Right ventricle myocardium superior (tissue), 1 donor: ENCODE results near the gene YIF1A. TPM values are rescaled to one million over a fixed set of nuclear protein-coding genes. Genes with fewer than 3 reads are reported as not detected.
A peak's percentile ranks its signal among the peaks of the same experiment; 100 is the strongest.
"Not testable (repeated sequence)": the region's sequence is repeated elsewhere in the genome, so short reads cannot be mapped to it uniquely, and the experiment has no call there.

Experiments
- ATAC-seq: fragments of 200-7000 bp; cut with Tn5 transposase; one replicate; pipeline ENCODE4 v1.9.1; 2020; ENCODE audit warnings: mild to moderate bottlenecking; ENCODE audit not compliant: poor library complexity
- DNase-seq: peaks from one replicate; pipeline ENCODE4 v3.0.0-alpha.2; 2020
- intact Hi-C: fragments of 100-400 bp; cut with DNase I; formaldehyde crosslinking; loops from one replicate; pipeline ENCODE4 v1.11.2; 2022
- total RNA-seq: library from RNA; stranded (reverse); fragmentation: NEBNext Ultra II Directional; extraction: Animal tissue kit (Norgen Biotek cat#: 25700); gene quantifications from one replicate; pipeline ENCODE4 v1.2.1, GENCODE V29; 2021
- donor health status: DM: no; HTN: yes; CAD: no; lungs with severe emphysema.

Gene YIF1A
- total RNA-seq, 1 donor from 2014 or later, result 38.4 TPM

DNA sequence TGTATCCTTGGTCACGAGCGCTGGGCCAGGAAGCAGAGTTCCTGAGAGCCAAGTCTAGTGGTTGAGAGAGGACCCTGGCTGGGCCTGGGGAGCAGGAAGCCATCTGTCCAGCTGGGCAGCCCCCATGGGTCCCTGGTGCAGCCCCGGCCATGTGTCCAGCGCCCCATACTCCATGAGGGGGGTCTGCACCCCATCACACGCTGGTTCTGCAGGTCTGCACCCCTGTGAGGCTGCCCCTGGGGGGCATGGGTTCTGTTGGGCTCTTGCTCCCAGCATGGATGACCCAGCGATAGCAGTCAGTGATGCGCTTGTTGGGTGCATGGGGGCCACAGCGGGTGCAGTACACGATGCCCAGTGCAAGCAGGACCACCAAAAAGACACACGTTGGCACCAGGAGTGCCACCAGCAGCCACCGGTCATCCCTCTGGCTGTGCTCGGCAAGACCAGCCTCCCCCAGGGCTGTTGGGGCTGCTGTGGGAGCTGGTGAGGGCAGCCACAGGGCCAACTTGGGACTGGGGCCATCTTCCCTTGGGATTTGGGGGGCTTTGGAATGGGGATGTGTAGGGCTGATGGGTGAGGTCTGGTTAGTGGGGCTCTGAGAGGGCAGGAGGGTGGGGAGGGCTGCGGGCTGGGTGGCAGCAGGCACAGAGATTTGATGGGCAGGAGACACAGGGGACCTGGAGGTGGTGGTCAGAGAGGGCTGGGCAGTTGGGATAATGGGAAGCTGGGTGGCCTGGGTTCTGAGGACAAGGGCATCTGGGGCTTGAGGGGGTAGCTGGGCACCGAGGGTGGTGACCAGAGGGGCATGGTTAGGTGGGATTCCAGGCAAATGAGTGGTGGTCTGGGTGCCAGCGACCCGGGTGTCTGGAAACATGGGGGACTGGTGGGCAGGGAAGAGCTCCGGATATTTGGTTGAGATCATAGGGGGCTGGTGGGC lies 25.9 kb upstream of the YIF1A start:
- no peak for DNase-seq
- no peak for ATAC-seq
- intact Hi-C loops, result loop anchor here (10.0 kb wide), 1 partner anchor 70 kb away; no protein-coding TSS in a partner anchor

DNA sequence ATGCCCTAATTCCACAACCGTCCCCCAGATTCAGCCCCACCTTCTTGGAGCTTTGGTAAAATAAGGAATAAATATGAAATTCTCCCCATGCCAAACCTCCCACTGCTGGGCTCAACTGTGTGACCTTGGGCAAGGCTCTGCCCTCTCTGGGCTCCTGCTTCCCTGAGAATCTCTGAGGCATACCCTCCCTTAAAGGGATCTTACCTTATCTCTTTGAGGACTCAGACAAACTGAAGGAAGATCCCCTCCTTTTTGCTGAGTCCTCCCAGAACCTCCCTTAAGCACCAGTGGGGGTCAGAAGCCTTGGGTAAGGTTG lies 25.2 kb upstream of the YIF1A start:
- no peak for ATAC-seq
- intact Hi-C loops, result loop anchor here (10.0 kb wide), 1 partner anchor 71 kb away; no protein-coding TSS in a partner anchor
- no peak for DNase-seq

DNA sequence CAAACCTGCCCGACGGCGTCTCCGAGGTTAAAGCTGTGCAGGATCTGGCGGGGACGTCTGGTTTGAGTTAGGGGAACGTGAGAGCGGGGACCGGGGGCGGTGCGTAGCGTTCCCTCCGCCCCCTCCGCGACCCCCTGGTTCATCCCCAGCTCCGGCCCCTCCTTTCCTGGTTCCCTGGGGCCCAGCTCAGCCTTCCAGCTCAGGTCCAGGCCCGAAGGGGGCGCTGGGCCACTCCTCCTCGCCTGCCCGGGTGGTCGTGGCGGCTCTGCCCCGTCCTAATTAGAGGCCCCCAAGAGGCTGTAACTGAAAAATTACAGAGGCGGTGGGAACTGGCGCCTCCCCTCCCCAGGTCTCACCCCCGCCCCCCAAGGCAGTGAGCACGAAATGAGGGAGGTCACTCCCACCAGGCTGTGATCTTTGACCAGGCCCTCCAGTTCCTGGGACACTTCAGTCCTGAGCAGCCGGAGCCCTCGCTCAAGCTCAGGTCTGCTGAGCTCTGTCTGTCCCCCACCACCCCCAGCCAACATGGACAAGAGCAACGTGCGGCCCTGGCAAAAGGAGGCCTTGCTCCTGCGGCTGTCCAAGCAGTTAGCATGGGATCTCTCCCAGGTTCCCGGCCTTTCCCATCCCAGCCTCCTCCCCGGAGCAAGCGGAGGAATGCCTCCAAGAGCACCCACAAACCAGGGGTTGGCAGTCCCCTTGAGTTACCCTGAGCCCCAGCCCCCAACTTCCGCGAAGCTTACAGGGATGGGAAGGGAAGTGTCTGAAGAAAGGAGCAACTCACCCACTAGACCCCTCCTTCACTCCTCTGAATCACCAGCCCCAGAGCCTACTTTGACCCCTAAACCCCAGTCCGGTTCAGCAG lies 24.6 kb upstream of the YIF1A start:
- intact Hi-C loops, result loop anchor here (10.0 kb wide), 1 partner anchor 71 kb away; no protein-coding TSS in a partner anchor
- DNase-seq, result peak; percentile 67
- ATAC-seq, result no peak

DNA sequence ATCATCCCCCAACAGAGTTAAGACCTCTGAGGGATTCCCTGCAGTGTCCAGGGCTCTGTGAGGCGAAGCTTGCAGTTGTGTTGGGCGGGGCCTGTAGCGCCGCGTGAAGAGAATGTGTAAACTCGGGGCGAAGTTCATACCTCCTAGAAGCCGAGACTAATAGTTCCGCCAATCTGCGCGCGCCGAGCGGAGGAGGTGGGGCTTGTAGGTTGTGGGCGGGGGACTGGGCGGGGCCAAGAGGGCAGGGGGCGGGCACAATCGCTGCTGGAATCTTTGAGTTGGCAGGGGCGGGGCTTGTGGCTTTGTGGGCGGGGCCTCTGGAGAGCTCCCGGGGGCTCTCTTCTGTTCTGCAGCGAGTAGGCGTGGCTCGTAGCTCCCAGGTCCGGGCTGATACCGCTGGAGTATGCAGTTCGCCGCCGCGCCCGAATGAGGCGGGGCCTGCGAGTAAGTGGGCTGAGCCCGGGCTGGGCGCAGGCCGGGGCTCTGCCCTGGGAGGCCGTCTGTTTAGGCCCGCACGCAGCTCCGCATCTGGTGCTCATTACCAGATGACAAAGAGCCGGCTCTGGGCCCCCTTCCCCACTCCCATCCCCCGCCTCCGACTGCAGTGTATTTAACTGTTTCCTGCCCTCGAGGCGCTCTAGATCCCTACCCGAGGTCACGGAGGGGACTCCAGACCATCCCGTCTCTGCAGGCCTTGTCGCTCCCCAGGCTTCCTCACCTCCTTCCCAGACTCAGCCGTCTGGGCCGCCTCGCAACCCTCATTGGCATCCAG lies 23.8 kb upstream of the YIF1A start:
- intact Hi-C loops, result loop anchor here (10.0 kb wide), 1 partner anchor 72 kb away; no protein-coding TSS in a partner anchor

DNA sequence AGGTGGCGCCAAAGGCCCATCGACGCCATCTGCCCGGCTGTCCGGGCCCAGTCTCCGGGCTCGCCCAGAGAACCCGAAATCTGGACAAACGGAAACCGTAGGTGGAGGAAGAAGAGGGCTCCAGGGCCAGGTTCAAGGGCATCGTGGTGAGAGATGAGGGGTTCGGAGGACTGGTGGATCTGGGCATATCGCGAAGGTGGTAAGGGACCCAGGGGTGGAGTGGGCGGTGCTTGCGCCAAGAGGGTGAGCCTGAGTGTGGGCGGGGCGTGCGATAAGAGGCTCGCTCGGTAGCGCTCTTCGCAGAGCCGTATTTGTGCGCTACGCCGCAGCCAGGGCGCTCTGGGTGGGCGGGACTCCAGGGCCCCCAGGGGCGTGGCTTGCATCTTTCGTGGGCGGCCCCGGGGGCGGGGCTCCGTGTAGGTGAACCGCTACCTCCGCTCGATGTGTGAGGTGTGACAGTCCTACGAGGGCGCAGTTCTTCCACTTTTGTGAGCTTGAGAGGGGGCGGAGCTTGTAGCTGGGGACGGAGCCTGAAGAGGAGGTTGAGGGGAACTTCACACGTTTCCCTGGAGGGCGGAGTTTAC lies 23.1 kb upstream of the YIF1A start:
- ATAC-seq (peak; percentile 84), DNase-seq (peak; percentile 96)
- intact Hi-C loops, result loop anchor here (2.0 to 10.0 kb wide), 2 partner anchors 17 to 73 kb away; no protein-coding TSS in a partner anchor

More for the DNA sequence above, 23.8 kb upstream of the YIF1A start:
- ATAC-seq (peak; percentile 82), DNase-seq (peak; percentile 100)

DNA sequence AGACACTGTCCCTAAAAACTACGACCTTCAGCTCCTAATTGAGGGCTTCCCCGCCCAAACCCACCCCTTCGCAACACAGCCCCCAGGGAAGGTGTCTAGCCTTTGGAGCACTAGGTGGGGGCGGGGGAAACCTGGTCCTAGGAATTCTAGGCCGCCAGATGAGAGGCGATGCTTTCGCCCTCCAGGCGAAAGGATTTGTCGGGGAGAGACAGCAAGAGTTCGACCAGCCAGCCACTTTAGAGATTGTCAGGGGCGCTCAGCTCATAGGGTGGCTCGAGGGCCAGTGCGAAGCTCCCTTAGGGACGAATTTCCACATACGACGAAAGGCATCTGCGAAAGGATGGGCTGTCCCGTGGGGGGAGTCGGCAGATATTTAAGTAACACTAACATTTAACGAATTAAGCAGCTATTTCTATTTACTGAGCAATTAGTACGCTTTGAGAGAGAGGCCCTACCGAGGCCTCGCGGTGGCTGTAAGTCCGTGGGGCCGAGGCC lies 22.6 kb upstream of the YIF1A start:
- intact Hi-C loops, result loop anchor here (2.0 to 10.0 kb wide), 2 partner anchors 17 to 73 kb away; no protein-coding TSS in a partner anchor
- DNase-seq (no peak), ATAC-seq (no peak)

DNA sequence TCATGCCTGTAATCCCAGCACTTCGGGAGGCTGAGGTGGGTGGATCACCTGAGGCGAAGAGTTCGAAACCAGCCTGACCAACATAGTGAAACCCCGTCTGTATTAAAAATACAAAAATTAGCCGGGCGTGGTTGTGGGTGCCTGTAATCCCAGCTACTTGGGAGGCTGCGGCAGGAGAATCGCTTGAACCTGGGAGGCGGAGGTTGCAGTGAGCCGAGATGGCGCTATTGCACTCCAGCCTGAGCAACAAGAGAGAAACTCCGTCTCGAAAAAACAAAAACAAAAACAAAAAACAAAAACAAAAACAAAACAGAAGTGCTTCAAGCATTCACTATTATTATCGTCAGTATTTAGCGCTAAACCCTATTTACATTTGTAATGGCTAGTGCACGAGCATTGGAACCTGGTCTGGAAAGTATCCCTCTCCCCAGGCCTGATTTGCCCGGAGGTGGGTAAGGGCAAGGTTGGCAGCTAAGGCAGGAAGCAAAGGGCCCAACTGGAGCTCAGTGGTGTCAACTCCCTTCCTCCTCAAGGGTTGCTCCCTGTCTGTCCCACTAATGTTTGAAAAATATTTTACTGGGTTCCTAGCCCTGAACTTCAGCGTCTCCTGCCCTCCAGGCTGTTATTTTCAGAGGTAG lies 22.0 kb upstream of the YIF1A start:
- not testable (repeated sequence) for ATAC-seq, DNase-seq
- intact Hi-C loops, result loop anchor here (2.0 to 10.0 kb wide), 2 partner anchors 18 to 74 kb away; no protein-coding TSS in a partner anchor

DNA sequence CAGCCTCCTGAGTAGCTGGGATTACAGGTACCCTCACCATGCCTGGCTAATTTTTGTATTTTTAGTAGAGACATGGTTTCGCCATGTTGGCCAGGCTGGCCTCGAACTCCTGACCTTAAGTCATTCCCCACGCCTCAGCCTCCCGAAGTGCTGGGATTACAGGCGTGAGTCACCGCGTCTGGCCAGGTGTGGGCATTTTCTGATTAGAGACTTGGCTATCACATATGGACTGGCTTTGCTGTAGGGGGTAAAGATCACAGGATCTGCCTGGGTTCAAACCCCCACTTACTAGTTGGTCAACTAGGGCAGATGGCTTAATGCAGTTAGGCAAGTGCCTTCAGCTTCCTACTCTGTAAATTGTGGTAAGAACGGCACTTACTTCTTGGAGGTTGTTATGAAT lies 21.4 kb upstream of the YIF1A start:
- DNase-seq (no peak), ATAC-seq (no peak)
- intact Hi-C loops, result loop anchor here (2.0 to 10.0 kb wide), 2 partner anchors 18 to 74 kb away; no protein-coding TSS in a partner anchor

DNA sequence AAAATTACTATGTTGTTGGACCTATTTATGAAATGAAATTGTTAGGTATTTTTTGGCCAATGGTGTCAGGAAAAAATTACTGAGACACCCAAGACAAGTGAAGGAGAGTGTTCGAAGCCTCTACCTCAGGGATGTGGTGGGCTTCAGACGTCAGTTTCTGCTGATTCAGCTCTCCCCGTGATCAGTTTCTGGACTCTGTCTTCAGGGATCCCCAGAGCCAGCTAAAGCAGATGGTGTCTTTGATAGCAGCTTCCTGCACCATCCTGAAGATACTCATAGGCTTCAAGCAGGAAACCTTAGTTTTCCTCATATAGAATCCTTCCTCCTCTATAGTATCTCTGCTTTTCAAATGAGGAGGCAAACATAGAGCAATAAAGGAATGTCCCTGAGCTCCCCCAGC lies 20.5 kb upstream of the YIF1A start:
- ATAC-seq (no peak), DNase-seq (no peak)
- intact Hi-C loops, result no loop called here

DNA sequence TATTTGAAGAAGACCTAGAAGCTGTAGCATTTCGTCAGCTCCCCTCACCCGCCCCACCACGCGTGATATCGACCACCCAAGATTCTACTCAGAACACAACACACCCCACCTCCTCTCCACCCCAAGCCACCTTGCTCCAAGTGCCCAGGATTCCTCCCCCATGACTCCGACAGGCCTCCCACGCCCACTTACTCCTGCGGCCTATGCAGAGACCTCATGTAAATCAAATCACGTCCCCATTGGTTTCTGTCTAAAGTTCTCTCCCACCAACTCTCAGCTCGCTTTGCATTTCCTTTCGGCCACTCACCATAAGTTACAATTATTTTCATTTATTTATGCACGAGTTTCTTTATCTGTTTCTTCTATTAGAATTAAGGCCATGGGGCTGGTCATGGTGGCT lies 13.7 kb upstream of the YIF1A start:
- ATAC-seq (no peak), DNase-seq (no peak)
- intact Hi-C loops, result no loop called here

DNA sequence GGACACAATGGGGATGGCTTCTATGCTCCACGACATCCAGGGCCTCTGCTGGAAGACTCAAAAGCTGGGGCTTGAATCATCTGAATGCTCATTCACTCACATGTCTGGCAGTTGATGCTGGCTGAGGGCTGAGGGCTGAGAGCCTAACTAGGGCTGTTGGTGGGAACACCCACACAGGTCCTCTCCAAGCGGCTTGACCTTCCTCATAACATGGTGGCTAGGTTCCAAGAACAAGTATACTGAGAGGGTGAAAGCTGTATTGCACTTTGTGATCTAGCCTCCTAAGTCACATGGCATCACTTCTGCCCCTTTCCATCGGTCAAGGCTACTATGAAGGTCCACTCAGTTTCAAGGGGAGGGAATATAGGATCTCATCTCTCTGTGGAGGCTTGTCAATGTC lies 10.2 kb upstream of the YIF1A start:
- ATAC-seq (peak; percentile 70), DNase-seq (no peak)
- intact Hi-C loops, result no loop called here

DNA sequence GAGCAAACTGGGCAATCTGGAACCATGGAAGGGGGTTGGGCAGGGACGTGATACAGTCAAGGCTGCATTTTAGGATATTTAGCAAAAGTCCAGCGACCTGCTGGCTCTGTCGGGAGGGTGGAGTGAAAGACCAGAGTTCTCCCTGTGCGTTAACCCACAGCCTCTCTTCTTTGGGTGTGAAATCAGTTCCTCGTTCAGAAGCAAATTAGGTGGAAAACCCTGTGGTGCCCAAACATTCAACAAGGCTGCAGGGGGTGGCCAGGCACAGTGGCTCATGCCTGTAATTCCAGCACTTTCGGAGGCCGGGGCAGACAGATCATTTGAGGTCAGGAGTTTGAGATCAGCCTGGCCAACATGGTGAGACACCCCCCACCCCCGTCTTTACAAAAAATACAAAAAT lies 8.7 kb upstream of the YIF1A start:
- intact Hi-C loops, result no loop called here
- ATAC-seq, result no peak
- DNase-seq, result no peak

DNA sequence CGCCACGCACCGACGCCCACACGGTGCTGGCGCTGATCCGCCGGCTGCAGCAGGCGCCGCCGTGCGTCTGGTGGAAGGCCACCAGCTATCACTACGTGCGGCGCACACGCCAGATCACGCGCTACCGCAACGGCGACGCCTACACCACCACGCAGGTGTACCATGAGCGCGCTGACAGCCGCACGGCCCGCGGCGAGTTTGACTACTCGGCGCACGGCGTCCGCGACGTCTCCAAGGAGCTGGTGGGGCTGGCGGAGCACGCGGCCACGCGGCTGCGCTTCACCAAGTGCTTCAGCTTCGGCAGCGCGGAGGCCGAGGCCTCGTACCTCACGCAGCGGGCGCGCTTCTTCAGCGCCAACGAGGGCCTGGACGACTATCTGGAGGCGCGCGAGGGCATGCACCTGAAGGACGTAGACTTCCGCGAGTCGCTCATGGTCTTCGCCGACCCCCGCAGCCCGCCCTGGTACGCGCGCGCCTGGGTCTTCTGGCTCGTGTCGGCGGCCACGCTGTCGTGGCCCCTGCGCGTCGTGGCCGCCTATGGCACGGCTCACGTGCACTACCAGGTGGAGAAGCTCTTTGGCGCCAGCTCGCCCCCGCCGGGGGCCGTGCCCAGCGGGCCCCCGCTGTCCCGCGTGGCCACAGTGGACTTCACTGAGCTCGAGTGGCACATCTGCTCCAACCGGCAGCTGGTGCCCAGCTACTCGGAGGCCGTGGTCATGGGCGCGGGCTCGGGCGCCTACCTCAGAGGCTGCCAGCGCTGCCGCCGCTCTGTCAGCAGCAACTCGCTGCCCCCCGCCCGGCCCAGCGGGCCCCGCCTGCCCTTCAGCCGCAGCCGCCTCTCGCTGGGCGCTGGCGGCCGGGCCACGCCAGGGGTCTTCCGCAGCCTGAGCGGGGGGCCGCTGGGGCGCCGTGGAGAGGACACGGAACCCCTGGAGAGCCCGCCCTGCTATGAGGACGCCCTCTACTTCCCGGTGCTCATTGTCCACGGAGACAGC lies 6.0 kb upstream of the YIF1A start:
- no peak for ATAC-seq
- intact Hi-C loops, result no loop called here
- no peak for DNase-seq

DNA sequence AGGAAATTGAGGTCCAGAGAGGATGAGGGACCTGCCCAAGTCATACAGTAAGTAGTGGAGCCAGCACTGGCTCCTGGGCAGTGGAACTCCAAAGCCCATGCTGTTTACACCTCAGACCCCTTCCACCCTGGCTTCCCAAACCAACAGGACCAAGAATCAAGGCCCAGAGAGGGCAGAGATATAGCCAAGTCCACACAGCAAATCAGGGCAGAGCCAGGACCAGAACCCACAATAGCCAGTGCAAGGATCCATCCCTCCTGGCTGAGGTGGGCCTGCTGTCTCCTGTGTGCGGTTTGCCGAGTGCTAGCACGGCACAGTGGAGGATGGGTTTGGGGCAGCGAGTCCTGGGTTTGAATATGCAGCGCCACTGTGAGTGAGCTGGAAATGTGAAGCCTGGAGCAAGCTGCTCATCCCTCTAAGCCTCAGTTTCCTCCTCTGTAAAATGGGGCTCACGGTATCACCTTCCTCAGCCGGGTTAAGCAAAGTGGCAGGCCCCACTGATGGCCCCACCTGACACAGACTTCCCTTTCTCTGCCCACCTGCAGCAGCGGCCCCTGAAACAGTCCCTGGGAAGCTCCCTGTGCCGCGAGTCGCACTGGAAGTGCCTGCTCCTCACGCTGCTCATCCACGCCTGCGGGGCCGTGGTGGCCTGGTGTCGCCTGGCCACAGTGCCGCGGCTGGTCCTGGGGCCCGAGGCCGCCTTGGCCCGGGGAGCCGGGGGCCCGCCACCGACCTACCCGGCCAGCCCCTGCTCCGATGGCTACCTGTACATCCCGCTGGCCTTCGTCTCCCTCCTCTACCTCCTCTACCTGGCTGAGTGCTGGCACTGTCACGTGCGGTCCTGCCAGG lies 5.1 kb upstream of the YIF1A start:
- intact Hi-C loops, result no loop called here
- no peak for DNase-seq
- ATAC-seq, result no peak

DNA sequence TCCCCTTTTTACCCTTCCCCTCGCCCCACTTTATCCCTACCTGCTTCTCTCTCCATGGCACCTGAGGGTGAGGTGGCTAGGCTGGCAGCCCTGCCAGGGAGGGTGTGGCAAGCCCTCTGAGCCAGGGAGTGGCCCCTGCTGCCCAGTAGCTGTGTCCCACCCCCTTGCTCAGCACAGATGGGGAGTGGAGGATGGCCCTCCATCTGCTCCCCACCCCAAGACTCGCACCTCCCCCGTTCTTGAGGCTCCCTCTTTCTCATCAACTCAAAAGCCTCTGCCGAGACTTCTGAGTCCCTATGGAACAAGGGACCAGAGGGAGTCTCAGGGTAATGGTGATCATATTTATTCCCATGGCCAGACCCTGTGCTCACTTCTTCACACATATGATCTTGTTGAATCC lies 4.4 kb upstream of the YIF1A start:
- ATAC-seq, result no peak
- intact Hi-C loops, result no loop called here
- no peak for DNase-seq
